IgD-negative memory B cell (primary cell): Measurements from ENCODE around the gene FKRP. TPM values are rescaled to one million over a fixed set of nuclear protein-coding genes. Genes with fewer than 3 reads are reported as not detected.
"Not testable (repeated sequence)": the region's sequence is repeated elsewhere in the genome, so short reads cannot be mapped to it uniquely, and the experiment has no call there.

Source experiments
- H3K27ac Mint-ChIP-seq, 3 donors: one replicate each; pipeline ENCODE4 v1.8.0; 2020 to 2022; ENCODE audit warnings: mild to moderate bottlenecking in 3 of 3, mixed read lengths in 3 of 3, moderate library complexity in 1 of 3
- H3K27me3 Mint-ChIP-seq: one replicate; pipeline ENCODE4 v1.8.0; 2021; ENCODE audit warnings: mixed read lengths
- H3K36me3 Mint-ChIP-seq: one replicate; pipeline ENCODE4 v1.8.0; 2020; ENCODE audit warnings: mild to moderate bottlenecking, mixed read lengths
- H3K4me1 Mint-ChIP-seq, 3 donors: one replicate each; pipeline ENCODE4 v1.8.0; 2020 to 2022; ENCODE audit warnings: mixed read lengths in 3 of 3, mild to moderate bottlenecking in 1 of 3
- H3K4me3 Mint-ChIP-seq, 4 donors: one replicate each; pipeline ENCODE4 v1.8.0; 2020 to 2022; ENCODE audit warnings: mild to moderate bottlenecking in 4 of 4, mixed read lengths in 4 of 4, moderate library complexity in 3 of 4
- H3K9me3 Mint-ChIP-seq, 3 donors: one replicate each; pipeline ENCODE4 v1.8.0; 2020 to 2021; ENCODE audit warnings: mixed read lengths in 3 of 3, mild to moderate bottlenecking in 1 of 3
- polyA plus RNA-seq: library from polyadenylated mRNA; unstranded; fragments of 300-500 nt; fragmentation: Illumina TruSeq; gene quantifications from one replicate; pipeline ENCODE4 v1.2.3, GENCODE V29; 2021

The FKRP gene
- polyA plus RNA-seq, result 5.9 TPM

GRCh38 chr19:46745521-46746280 is at the start of gene FKRP:
TSS of gene FKRP (plus strand) at chr19:46746057. CDS start at chr19:46755451, 9,394 bp downstream.
- peaks cover 42 to 52% (median 43%) of the 10 kb centered on the region in 3 donors for H3K4me1 Mint-ChIP-seq
- no peaks in the 10 kb centered on the region for H3K36me3 Mint-ChIP-seq
- H3K27ac Mint-ChIP-seq, result peak within 1 kb of the TSS; percentile 93 to 99 (median 99)
- no peaks in the 10 kb centered on the region for H3K9me3 Mint-ChIP-seq
- H3K4me3 Mint-ChIP-seq, result peak within 1 kb of the TSS; percentile 87 to 96 (median 93)
- no peaks in the 10 kb centered on the region for H3K27me3 Mint-ChIP-seq

GRCh38 chr19:46696866-46697203 is 49.0 kb upstream of the FKRP start:
- Mint-ChIP-seq H3K9me3 (no peaks in the 10 kb centered on the region), H3K27ac (peak overlapping the region in 1 of 3 donors; percentile 82), H3K36me3 (peaks cover 8% of the 10 kb centered on the region), H3K4me1 (peaks cover 0 to 3% (median 0%) of the 10 kb centered on the region in 3 donors), H3K27me3 (no peaks in the 10 kb centered on the region), H3K4me3 (no peak overlapping the region)

GRCh38 chr19:46697204-46697960 is 48.5 kb upstream of the FKRP start:
- no peaks in the 10 kb centered on the region for H3K9me3 Mint-ChIP-seq
- H3K4me3 Mint-ChIP-seq, result no peak overlapping the region
- H3K27me3 Mint-ChIP-seq, result no peaks in the 10 kb centered on the region
- peaks cover 0 to 3% (median 0%) of the 10 kb centered on the region in 3 donors for H3K4me1 Mint-ChIP-seq
- H3K27ac Mint-ChIP-seq, result peak overlapping the region in 2 of 3 donors; percentile 63 to 82
- peaks cover 6% of the 10 kb centered on the region for H3K36me3 Mint-ChIP-seq

- Mint-ChIP-seq H3K27me3 (no peaks in the 10 kb centered on the region), H3K36me3 (peaks cover 6% of the 10 kb centered on the region), H3K27ac (no peak overlapping the region), H3K4me3 (no peak overlapping the region), H3K9me3 (no peaks in the 10 kb centered on the region), H3K4me1 (peaks cover 0 to 3% (median 0%) of the 10 kb centered on the region in 3 donors)
Measured at GRCh38 chr19:46698395-46699321, 47.2 kb upstream of the FKRP start.

- Mint-ChIP-seq H3K27me3 (no peaks in the 10 kb centered on the region), H3K36me3 (peaks cover 8% of the 10 kb centered on the region), H3K4me1 (peaks cover 4 to 8% (median 5%) of the 10 kb centered on the region in 3 donors), H3K27ac (no peak overlapping the region), H3K9me3 (no peaks in the 10 kb centered on the region), H3K4me3 (no peak overlapping the region)
Measured at GRCh38 chr19:46700704-46701103, 45.2 kb upstream of the FKRP start.

GRCh38 chr19:46704379-46705076 is 41.3 kb upstream of the FKRP start:
- Mint-ChIP-seq H3K27ac (peak overlapping the region; percentile 0 to 78 (median 39)), H3K36me3 (peaks cover 5% of the 10 kb centered on the region), H3K27me3 (no peaks in the 10 kb centered on the region), H3K4me1 (peaks cover 4 to 7% (median 5%) of the 10 kb centered on the region in 3 donors), H3K9me3 (no peaks in the 10 kb centered on the region), H3K4me3 (peak overlapping the region in 1 of 4 donors; percentile 37)

GRCh38 chr19:46710687-46711086 is 35.2 kb upstream of the FKRP start:
- Mint-ChIP-seq H3K4me3 (peak overlapping the region in 1 of 4 donors; percentile 30), H3K4me1 (peaks cover 9 to 20% (median 11%) of the 10 kb centered on the region in 3 donors), H3K9me3 (no peaks in the 10 kb centered on the region), H3K36me3 (peaks cover 1% of the 10 kb centered on the region), H3K27me3 (no peaks in the 10 kb centered on the region), H3K27ac (no peak overlapping the region)

- H3K4me1 Mint-ChIP-seq, result peaks cover 11 to 22% (median 13%) of the 10 kb centered on the region in 3 donors
- H3K9me3 Mint-ChIP-seq, H3K36me3 Mint-ChIP-seq, H3K27me3 Mint-ChIP-seq: not testable (repeated sequence)
- peak overlapping the region; percentile 57 to 98 (median 97) for H3K27ac Mint-ChIP-seq
- H3K4me3 Mint-ChIP-seq, result peak overlapping the region; percentile 22 to 99 (median 65)
Measured at GRCh38 chr19:46712768-46713338, 33.0 kb upstream of the FKRP start.

- H3K4me1 Mint-ChIP-seq, result peaks cover 17 to 30% (median 20%) of the 10 kb centered on the region in 3 donors
Measured at GRCh38 chr19:46713781-46714443, 31.9 kb upstream of the FKRP start.

GRCh38 chr19:46714444-46715106 is 31.3 kb upstream of the FKRP start:
- H3K36me3 Mint-ChIP-seq, result peaks cover 1% of the 10 kb centered on the region
- H3K9me3 Mint-ChIP-seq, result no peaks in the 10 kb centered on the region
- peak overlapping the region; percentile 97 to 99 (median 98) for H3K27ac Mint-ChIP-seq
- no peaks in the 10 kb centered on the region for H3K27me3 Mint-ChIP-seq
- peak overlapping the region; percentile 92 to 99 (median 97) for H3K4me3 Mint-ChIP-seq
- H3K4me1 Mint-ChIP-seq, result peaks cover 21 to 36% (median 27%) of the 10 kb centered on the region in 3 donors

More at GRCh38 chr19:46713781-46714443, 31.9 kb upstream of the FKRP start:
- H3K4me3 Mint-ChIP-seq, result peak overlapping the region; percentile 92 to 99 (median 97)
- no peaks in the 10 kb centered on the region for H3K9me3 Mint-ChIP-seq
- no peaks in the 10 kb centered on the region for H3K27me3 Mint-ChIP-seq
- H3K27ac Mint-ChIP-seq, result peak overlapping the region; percentile 97 to 99 (median 98)
- peaks cover 1% of the 10 kb centered on the region for H3K36me3 Mint-ChIP-seq

GRCh38 chr19:46715620-46715974 is 30.3 kb upstream of the FKRP start:
- peak overlapping the region; percentile 97 to 99 (median 98) for H3K27ac Mint-ChIP-seq
- H3K4me1 Mint-ChIP-seq, result peaks cover 23 to 41% (median 28%) of the 10 kb centered on the region in 3 donors
- H3K9me3 Mint-ChIP-seq, result no peaks in the 10 kb centered on the region
- H3K36me3 Mint-ChIP-seq, result peaks cover 1% of the 10 kb centered on the region
- peak overlapping the region; percentile 92 to 99 (median 97) for H3K4me3 Mint-ChIP-seq
- no peaks in the 10 kb centered on the region for H3K27me3 Mint-ChIP-seq

- Mint-ChIP-seq H3K36me3 (peaks cover 1% of the 10 kb centered on the region), H3K27ac (peak overlapping the region; percentile 97 to 99 (median 98)), H3K4me1 (peaks cover 28 to 44% (median 31%) of the 10 kb centered on the region in 3 donors), H3K4me3 (peak overlapping the region; percentile 92 to 99 (median 97)), H3K9me3 (no peaks in the 10 kb centered on the region), H3K27me3 (no peaks in the 10 kb centered on the region)
Measured at GRCh38 chr19:46715975-46716671, 29.7 kb upstream of the FKRP start.
